H1 (cell line): ENCODE measurements around the gene CROCC2.

ENCODE experiments used
- EGR1 ChIP-seq: IDR thresholded peaks from 2 replicates; pipeline ENCODE4 v1.6.1; 2011; ENCODE audit warnings: low read depth, low read length, borderline replicate concordance
- EP300 ChIP-seq, 2 experiments: IDR thresholded peaks; 1 replicate in 1 of 2; 2 replicates in 1 of 2; pipeline ENCODE4 v1.6.1; 2011 to 2012; ENCODE audit warnings: low read depth in 2 of 2, low read length in 2 of 2, mild to moderate bottlenecking in 2 of 2, borderline replicate concordance in 1 of 2, inconsistent platforms in 1 of 2, moderate library complexity in 1 of 2
- FOSL1 ChIP-seq: IDR thresholded peaks from 2 replicates; pipeline ENCODE4 v1.6.1; 2011; ENCODE audit warnings: mild to moderate bottlenecking, low read depth, low read length, moderate library complexity; ENCODE audit not compliant: insufficient read depth
- POLR2AphosphoS5 ChIP-seq: IDR thresholded peaks from 2 replicates; pipeline ENCODE4 v1.6.1; 2011; ENCODE audit warnings: low read depth, low read length
- RAD21 ChIP-seq, 2 experiments: IDR thresholded peaks in 1 of 2; conservative IDR thresholded peaks in 1 of 2; 2 replicates each; pipeline ENCODE4 v1.6.1; 2011; ENCODE audit warnings: low read depth in 2 of 2, low read length in 2 of 2, improper control_type of control experiment in 1 of 2, inconsistent platforms in 1 of 2, mild to moderate bottlenecking in 1 of 2, moderate library complexity in 1 of 2
- SUZ12 ChIP-seq: fragments of 200-600 bp; sonication (generic); IDR thresholded peaks from 2 replicates; pipeline ENCODE4 v1.6.1; 2012; ENCODE audit warnings: mild to moderate bottlenecking, inconsistent platforms, low read length, moderate library complexity, mixed read lengths
- TAF1 ChIP-seq: IDR thresholded peaks from 2 replicates; pipeline ENCODE4 v1.6.1; 2011; ENCODE audit warnings: mild to moderate bottlenecking, low read depth, low read length
- TF ChIP-seq, protein P1 (sequence below), 3 experiments: IDR thresholded peaks; 1 replicate in 2 of 3; 2 replicates in 1 of 3; pipeline versions ENCODE4 v1.5.1 to v1.6.1; 2011; ENCODE audit warnings: low read length in 3 of 3, mild to moderate bottlenecking in 3 of 3, inconsistent platforms in 2 of 3, low read depth in 1 of 3, moderate library complexity in 1 of 3; ENCODE audit not compliant: insufficient read depth in 1 of 3; ENCODE audit errors: control extremely low read depth in 1 of 3

- no peak for TF ChIP-seq EGR1
- no peak for TF ChIP-seq SUZ12
- TF ChIP-seq TAF1, result no peak
- TF ChIP-seq FOSL1, result no peak
- TF ChIP-seq, protein P1, sequence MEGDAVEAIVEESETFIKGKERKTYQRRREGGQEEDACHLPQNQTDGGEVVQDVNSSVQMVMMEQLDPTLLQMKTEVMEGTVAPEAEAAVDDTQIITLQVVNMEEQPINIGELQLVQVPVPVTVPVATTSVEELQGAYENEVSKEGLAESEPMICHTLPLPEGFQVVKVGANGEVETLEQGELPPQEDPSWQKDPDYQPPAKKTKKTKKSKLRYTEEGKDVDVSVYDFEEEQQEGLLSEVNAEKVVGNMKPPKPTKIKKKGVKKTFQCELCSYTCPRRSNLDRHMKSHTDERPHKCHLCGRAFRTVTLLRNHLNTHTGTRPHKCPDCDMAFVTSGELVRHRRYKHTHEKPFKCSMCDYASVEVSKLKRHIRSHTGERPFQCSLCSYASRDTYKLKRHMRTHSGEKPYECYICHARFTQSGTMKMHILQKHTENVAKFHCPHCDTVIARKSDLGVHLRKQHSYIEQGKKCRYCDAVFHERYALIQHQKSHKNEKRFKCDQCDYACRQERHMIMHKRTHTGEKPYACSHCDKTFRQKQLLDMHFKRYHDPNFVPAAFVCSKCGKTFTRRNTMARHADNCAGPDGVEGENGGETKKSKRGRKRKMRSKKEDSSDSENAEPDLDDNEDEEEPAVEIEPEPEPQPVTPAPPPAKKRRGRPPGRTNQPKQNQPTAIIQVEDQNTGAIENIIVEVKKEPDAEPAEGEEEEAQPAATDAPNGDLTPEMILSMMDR (IDR thresholded peaks at IDR 0.05; ENCODE audit: control extremely low read depth in 1 of 3, insufficient read depth in 1 of 3, low read depth in 1 of 3, low read length in 3 of 3), result no peak
- no peak for TF ChIP-seq POLR2AphosphoS5
- no peak for TF ChIP-seq EP300 (IDR thresholded peaks at IDR 0.05; ENCODE audit: borderline replicate concordance in 1 of 2, low read depth in 2 of 2, low read length in 2 of 2)
- no peak for TF ChIP-seq RAD21 (IDR thresholded peaks at IDR 0.05 in 1 of 2, conservative IDR thresholded peaks at IDR 0.05 in 1 of 2; ENCODE audit: low read depth in 2 of 2, low read length in 2 of 2)
Observed at GRCh38 chr2:241006412-241006811, 100.3 kb downstream of the CROCC2 start.
